Breast epithelium (tissue), 3 donors: ENCODE measurements around the gene KRTAP5-9.

ENCODE experiments used
- POLR2A ChIP-seq: fragments of 450-650 bp; IDR thresholded peaks from one replicate; pipeline ENCODE4 v1.6.1; 2016; ENCODE audit warnings: antibody characterized with exemption, mild to moderate bottlenecking, moderate library complexity
- TF ChIP-seq, protein P1 (sequence below), 3 donors: fragments of 450-650 bp; IDR thresholded peaks; one replicate each; pipeline ENCODE4 v1.5.1; 2016 to 2017; ENCODE audit warnings: antibody characterized with exemption in 3 of 3, mild to moderate bottlenecking in 3 of 3, moderate library complexity in 3 of 3

DNA sequence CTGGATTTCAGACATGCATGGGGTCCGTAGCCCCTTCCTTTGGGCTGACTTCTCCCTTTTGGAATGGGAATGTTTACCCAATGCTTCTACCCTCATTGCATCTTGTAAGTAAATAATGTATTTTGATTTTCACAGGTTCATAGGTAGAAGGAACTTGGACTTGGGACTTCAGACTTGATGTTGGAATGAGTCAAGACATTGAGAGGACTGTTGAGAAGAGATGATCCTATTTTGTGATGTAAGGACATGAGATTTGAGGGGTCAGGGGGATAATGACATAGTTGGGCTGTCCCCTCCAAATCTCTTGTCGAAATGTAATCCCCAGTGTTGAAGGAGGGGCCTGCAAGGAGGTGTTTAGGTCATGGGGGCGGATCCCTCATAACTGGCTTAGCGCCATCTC lies 16.2 kb downstream of the KRTAP5-9 start:
- TF ChIP-seq, protein P1, sequence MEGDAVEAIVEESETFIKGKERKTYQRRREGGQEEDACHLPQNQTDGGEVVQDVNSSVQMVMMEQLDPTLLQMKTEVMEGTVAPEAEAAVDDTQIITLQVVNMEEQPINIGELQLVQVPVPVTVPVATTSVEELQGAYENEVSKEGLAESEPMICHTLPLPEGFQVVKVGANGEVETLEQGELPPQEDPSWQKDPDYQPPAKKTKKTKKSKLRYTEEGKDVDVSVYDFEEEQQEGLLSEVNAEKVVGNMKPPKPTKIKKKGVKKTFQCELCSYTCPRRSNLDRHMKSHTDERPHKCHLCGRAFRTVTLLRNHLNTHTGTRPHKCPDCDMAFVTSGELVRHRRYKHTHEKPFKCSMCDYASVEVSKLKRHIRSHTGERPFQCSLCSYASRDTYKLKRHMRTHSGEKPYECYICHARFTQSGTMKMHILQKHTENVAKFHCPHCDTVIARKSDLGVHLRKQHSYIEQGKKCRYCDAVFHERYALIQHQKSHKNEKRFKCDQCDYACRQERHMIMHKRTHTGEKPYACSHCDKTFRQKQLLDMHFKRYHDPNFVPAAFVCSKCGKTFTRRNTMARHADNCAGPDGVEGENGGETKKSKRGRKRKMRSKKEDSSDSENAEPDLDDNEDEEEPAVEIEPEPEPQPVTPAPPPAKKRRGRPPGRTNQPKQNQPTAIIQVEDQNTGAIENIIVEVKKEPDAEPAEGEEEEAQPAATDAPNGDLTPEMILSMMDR (IDR thresholded peaks at IDR 0.05): no peak
- no peak for TF ChIP-seq POLR2A
